Umbilical cord (tissue), 2 donors: Measurements from ENCODE around the gene SCAP. TPM values are rescaled to one million over a fixed set of nuclear protein-coding genes. Genes with fewer than 3 reads are reported as not detected.
A peak's percentile ranks its signal among the peaks of the same experiment; 100 is the strongest.

ENCODE experiments used
- DNase-seq: peaks from one replicate; pipeline ENCODE4 v3.0.0-alpha.2; 2015; ENCODE audit warnings: low spot score
- total RNA-seq: library from RNA; depleted of rRNA; stranded (reverse); fragments of >200 nt; gene quantifications from one replicate; pipeline ENCODE4 v1.2.3, GENCODE V29; 2014; ENCODE audit warnings: low replicate concordance; ENCODE audit not compliant: insufficient read depth

The SCAP gene
- total RNA-seq, 1 donor from 2014 or later, result 44.8 TPM

DNA sequence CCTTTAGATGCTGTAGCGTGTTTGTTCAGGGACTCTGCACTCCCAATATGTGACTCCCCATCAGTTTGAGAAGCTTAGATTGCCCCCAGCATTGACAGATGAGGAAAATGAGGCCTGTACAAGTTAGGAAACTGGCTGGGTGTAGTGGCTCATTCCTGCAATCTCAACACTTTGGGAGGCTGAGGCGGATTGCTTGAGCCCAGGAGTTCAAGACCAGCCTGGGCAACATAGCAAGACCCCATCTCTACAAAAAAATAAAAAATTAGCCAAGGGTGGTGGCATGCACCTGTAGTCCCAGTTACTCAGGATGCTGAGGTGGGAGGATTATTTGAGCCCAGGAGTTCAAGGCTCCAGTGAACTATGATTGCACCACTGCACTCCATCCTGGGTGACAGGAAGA lies 108.9 kb downstream of the SCAP start:
- DNase-seq, result no peak

DNA sequence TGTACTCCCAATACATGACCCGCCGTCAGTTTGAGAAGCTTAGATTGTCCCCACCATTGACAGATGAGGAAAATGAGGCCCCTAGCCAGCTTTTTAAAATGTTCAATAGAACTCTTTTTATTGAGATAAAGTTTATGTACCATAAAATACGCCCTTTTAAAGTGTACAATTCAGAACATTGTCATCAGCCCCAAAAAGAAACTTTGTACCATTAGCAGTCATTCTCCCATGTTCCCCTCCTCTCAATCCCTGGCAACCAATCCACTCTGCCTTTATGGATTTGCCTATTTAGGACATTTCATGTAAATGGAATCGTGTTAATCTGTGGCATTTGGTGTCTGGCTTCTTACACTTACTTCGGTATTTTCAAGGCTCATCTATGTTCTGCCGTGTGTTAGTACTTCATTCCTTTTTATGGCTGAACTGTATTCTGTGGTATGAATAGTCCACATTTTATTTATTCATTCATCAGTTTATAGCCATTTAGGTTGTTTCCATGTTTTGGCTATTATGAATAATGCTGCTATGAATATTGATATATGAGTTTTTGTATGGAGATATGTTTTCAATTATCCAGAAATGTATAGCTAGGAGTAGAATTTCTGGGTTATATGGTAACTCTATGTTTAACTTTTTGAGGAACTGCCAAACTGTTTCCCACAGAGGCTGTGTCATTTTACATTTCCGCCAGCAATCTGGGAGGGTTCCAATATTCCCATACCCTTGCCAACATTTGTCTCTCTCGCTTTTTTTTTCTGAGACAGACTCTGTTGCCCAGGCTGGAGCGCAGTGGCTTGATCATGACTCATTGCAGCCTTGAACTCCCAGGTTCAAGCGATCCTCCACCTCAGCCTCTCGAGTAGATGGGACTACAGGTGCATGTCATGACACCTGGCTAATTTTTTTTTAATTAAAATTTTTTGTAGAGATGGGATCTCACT lies 110.3 kb downstream of the SCAP start:
- peak; percentile 14 for DNase-seq

Other genes with a start within 250 kb of the SCAP start
- not detected for gene KIF9, start 193.1 kb downstream of the SCAP start, total RNA-seq
- 11.8 TPM for gene KLHL18, start 193.0 kb downstream of the SCAP start, total RNA-seq
- gene PTPN23, start 94.9 kb downstream of the SCAP start, total RNA-seq, result 18.8 TPM
- gene ELP6, start 37.8 kb upstream of the SCAP start, total RNA-seq, result 11.3 TPM
- gene CSPG5, start 102.9 kb upstream of the SCAP start, total RNA-seq, result 18.1 TPM